Central memory CD8-positive, alpha-beta T cell (primary cell): ENCODE results near the gene TMEM174.

Source experiments
- ATAC-seq: fragments of 150-1000 bp; cut with Tn5 transposase; replicated peaks from 2 replicates; pipeline ENCODE4 v1.10.0; 2022; ENCODE audit warnings: mild to moderate bottlenecking, moderate FRiP score, moderate number of reproducible peaks; ENCODE audit not compliant: poor library complexity, severe bottlenecking; ENCODE audit errors: extremely low read depth
- DNase-seq, 2 donors: peaks; one replicate each; pipeline ENCODE4 v3.0.0; 2021; ENCODE audit warnings: low spot score in 2 of 2
- H3K27ac Mint-ChIP-seq: one replicate; pipeline ENCODE4 v1.8.0; 2022; ENCODE audit warnings: low read depth, mild to moderate bottlenecking, moderate library complexity, mixed read lengths
- H3K27me3 Mint-ChIP-seq: one replicate; pipeline ENCODE4 v1.8.0; 2022; ENCODE audit warnings: mixed read lengths
- H3K36me3 Mint-ChIP-seq: one replicate; pipeline ENCODE4 v1.8.0; 2022; ENCODE audit warnings: mild to moderate bottlenecking, moderate library complexity, mixed read lengths; ENCODE audit not compliant: insufficient read depth
- H3K4me1 Mint-ChIP-seq: one replicate; pipeline ENCODE4 v1.8.0; 2022; ENCODE audit warnings: mixed read lengths
- H3K4me3 Mint-ChIP-seq: one replicate; pipeline ENCODE4 v1.8.0; 2022; ENCODE audit warnings: mild to moderate bottlenecking, moderate library complexity, mixed read lengths
- H3K9me3 Mint-ChIP-seq: one replicate; pipeline ENCODE4 v1.8.0; 2022; ENCODE audit warnings: mixed read lengths

Gene TMEM174

GRCh38 chr5:73222173-73222572, 49.2 kb downstream of the TMEM174 start:
- Mint-ChIP-seq H3K4me3 (no peak overlapping the region), H3K27ac (no peak overlapping the region), H3K36me3 (peaks cover 2% of the 10 kb centered on the region), H3K9me3 (no peaks in the 10 kb centered on the region), H3K4me1 (peaks cover 14% of the 10 kb centered on the region), H3K27me3 (peaks cover 53% of the 10 kb centered on the region)
- DNase-seq (no peak), ATAC-seq (no peak)
